ENCODE results near the gene PPFIA2.

The PPFIA2 gene

DNA sequence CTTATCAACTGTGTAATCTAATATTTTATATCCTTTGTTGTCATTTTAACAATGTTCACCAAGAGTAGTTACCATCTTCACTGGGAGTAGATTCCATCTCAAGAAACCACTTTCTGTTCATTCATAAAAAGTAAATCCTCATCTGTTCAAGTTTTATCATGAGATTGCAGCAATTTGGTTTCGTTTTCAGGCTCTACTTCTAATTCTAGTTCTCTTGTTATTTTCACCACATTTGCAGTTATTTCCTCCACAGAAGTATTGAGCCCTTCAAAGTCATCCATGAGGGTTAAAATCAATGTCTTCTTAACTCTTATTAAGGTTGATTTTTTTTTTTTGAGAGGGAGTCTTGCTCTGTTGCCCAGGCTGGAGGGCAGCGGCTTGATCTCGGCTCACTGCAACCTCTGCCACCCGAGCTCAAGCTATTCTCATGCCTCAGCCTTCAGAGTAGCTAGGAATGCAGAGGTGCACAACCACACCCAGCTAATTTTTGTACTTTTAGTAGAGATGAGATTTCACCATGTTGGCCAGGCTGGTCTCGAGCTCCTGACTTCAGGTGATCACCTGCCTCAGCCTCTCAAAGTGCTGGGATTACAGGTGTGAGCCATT lies 404.7 kb downstream of the PPFIA2 start:
- DNase-seq (ENCODE audit: low read depth, low spot score): no peak

DNA sequence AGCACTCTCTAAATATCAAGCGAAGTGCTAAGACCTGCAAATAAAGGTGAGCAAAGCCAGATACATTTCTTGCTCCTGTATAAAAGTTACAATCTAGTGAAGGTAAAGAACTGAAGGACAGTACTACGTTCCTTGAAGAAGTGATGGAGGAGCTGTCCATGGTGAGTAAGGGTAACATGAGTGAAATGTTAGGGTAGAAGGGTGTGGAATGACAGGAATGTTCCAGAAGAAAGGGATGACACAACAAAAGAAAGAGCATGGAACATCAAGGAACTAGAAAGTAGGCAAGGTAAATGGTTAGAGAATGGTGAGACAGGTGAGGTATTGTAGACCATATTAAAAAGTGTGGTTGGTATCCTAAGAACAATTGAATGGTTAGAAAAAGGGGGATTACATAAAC lies 408.8 kb downstream of the PPFIA2 start:
- peak; percentile 4 for DNase-seq (ENCODE audit: low read depth, low spot score)

DNA sequence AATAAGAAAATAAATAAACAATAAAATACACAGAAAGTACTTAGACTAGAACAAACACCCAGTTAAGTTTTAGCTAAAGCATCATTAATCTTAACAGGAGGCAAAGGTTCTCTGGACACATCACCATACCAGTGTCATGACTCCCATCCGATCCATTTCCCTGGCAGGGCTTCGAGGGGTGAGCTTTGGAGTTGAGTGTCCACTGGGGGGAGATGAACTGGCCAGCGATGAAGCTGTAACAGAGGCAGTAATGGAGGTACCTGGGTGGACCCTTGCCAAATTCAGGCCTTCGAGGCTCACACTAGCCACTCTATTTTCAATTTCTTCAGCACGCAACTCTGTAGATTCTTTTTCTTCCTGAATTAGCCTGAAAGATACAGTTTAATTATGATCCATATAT lies 411.7 kb downstream of the PPFIA2 start:
- no peak for DNase-seq (ENCODE audit: low read depth, low spot score)

DNA sequence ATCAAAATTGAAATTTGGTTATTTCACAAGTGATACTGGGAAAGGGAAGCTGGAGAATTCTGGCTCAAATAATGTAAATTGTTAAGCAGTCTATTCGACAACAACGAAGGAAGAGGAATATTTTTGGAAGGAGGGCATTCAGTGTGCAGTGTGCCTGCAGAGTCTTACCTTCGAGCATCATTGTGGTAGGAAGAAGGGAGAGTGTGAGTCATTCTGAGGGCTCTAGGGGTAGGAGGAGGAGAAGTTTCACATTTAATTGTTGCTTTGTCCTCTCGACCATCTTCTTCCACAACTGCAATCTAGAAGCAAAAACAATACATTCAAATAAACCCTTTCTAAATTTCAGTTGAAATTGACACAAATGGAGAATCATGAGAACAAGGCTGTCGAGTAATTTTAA lies 418.2 kb downstream of the PPFIA2 start:
- DNase-seq (ENCODE audit: low read depth, low spot score): no peak

DNA sequence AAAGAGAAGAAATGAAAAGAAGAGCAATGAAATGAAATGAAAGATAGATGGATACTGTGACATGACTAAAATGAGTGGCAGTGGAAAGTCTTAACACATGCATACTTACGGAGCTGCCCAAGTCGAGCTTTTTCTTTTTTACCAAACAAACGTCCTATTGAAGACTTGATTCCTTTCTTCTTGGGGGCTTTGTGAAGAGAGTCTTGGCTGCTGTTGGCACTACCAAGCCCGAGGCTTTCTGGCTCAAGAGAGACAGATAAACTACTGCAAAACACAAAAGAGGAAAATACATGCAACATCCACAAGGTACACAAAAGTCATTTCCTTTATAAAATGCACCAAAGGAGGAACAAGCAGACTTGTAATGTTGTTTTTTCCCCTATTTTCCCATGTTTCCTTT lies 420.1 kb downstream of the PPFIA2 start:
- DNase-seq (ENCODE audit: low read depth, low spot score): no peak

DNA sequence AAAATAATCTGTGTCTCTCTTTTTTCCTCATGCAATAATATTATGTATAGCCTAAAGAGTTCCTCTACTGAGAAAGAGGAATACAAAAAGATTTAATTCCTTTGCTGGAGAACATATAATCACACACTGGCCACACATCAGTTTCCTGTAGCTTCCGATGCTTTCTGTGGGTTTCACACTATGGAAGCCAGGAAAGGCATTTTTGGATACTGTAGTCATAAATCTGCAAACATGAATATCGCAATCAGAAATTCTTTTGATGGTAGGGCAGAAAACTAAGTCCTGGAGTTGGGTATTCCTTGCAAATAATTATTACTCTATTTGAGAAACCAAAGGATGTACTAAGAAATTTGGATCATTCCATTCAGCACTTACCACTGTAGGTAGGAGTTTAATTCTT lies 421.3 kb downstream of the PPFIA2 start:
- no peak for DNase-seq (ENCODE audit: low read depth, low spot score)

DNA sequence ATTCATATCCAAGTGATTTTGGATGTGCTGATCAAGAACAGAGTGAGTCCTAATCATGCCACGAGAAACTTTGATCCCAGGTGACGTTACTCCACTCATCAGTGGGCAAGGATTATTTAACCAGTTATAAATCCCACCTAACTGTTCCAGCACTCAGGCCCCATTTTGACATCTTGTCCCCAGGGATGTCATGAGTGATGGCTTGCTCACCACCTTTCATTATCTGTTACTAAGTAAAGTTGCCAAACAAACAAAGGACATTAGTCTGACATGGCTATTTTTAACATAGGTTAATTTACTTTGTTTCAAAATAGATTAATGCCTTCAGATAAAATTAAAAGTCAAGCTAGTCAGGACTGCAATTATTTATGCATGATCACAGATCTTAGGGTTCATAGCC lies 425.3 kb downstream of the PPFIA2 start:
- DNase-seq (ENCODE audit: low read depth, low spot score): no peak

DNA sequence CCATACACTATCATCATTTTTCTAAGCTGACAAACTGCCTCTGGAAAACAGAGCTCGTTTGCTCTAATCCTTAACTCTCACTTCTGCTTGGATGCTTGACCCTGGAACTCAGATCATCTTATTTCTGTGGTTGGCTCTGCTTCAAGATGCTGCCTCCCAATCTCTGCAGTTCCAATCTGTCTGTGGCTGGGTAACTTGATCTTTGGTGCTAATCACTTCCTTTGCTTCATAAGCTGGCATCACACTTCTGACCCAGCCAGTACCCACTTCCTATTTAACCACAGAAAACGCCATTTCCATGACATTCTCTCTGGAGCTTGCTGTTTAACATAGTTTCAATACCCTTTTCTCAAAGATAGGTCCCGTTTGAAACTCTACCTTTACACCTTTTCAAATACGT lies 427.1 kb downstream of the PPFIA2 start:
- DNase-seq (ENCODE audit: low read depth, low spot score): peak; percentile 34

DNA sequence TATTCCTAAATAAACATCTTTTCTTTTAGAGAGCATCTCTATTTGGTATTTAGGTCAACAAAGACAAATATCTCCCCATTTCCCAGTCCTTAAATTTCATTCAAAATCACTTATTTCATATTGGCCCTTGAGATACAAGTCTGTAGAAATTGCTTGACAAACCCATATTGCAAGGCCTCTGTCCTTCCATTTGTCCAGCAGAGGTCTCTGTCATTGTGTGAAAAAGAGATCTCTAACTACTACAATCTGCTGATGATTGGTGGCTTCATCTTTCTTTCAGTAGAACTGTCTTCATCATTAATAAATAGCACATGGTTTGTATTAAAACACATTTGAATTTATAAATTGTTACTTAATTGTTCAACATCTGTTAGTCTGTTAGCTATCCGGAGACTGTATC lies 428.7 kb downstream of the PPFIA2 start:
- no peak for DNase-seq (ENCODE audit: low read depth, low spot score)

DNA sequence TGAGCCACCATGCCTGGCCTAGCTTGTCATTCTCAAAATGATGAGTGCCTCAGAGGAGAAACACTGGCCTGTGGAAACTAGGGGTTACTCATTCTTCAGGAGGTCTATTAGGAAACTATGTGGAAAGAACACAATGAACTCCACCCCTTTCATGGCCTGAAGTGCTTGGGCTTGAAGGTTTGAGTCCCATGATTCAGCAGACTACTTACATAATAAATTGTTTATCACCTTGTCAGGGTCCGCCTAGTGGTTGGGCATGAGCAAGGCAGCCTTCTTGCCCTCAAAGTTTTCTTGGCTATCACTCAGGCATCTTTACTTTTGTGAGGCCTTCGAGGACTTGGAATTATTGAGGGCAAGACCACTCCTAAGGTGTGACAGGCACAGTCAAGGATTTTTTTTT lies 430.1 kb downstream of the PPFIA2 start:
- DNase-seq (ENCODE audit: low read depth, low spot score): peak; percentile 3

DNA sequence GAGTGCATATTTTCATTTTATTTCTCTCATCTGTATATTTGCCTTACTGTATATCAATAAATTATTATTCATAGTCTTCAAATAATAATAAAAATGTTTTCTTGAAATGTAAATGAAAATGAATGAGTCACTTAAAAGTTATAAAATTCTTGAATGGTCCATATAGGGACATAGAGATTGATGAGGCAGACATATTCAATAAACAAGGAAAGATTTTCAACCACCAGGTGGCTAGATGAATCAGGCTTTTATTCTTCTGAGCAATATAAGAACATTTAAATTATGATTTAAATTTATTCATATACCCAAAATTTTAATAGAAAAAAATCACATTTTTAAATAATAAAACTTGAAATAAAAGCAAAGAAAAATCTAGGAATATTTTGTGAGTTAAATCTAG lies 431.7 kb downstream of the PPFIA2 start:
- no peak for DNase-seq (ENCODE audit: low read depth, low spot score)

DNA sequence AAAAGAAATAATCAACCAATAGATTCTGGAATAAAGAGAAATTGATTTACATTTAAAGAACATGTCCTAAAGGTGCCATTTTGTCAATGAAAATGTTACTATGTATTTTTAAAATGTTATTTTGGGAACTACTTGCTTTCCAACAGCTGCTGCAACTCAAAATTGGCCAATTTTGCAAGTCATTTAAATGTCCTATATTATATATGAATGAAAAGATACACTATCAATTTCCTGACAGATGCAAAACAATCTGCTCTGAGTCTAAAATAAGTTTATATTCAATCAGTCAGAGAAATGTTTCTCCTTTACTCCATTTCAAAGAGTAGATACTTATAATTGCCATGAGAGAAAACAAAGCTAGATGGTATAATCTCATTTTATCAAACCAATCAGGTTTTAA lies 434.1 kb downstream of the PPFIA2 start:
- no peak for DNase-seq (ENCODE audit: low read depth, low spot score)

DNA sequence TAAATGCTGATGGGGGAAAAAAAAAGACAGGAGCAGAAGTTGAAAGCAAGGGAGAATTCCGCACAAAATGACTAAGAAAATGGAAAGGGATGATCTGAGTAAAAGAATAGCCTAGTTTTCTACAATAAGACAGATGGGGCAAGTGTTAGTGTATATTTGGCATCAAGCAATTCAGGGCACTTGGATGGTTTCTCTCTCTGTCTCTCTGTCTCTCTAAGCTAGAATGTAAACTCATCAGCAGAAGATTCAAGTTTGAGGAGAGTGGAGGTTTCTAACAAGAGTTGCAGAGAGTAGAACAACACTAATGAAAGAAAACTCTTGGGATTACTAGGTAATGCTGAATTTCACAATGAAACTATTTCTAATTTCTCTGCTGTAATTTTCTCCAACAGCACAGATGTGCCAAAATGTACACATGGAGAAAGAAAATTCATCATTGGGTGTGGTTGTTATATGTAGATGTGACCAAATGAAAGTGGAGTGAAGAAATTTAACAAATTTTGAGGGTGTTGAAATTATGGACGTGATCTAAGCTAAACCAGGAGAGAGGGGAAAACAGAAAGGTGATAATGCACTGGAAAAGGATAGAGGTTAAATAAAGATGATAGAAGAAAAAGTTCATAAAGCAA lies 444.1 kb downstream of the PPFIA2 start:
- DNase-seq (ENCODE audit: low read depth, low spot score): no peak

DNA sequence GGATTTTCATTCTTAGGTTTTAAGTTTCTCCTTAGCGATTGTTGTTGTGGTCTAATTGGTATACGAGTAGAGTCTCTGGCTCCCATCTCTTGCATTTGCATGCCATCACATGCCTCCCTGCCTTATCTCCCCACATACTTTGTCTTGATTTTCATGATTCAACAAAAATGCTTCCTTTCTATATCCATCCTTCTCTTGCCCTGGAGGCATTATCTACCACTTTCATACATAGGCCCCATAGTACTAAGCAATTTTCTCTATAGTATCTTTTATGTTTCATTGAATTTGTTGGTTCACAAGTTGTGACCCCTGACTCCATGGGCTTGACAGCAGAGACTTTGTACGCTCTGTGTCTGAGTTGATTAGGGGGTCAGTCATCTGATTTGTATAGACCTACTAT lies 455.2 kb downstream of the PPFIA2 start:
- no peak for DNase-seq (ENCODE audit: low read depth, low spot score)

DNA sequence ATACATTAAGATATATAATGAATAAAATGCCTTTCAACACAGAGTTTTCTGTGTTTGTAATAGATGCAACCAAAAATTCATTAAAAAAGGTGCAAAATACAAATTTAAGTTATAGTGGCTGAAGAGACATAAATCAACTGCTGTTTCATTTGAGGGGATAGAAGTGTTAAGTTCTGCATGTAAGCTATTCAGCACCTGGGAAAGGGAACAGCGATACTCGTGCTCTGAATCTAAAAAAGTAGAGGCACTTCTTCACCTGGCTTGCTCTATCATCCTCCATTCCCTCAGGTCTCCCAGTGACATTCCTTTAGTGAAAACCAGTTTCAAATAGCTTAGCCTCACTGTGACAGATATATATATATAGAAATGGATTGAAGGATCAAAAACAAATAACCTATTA lies 458.7 kb downstream of the PPFIA2 start:
- peak; percentile 9 for DNase-seq (ENCODE audit: low read depth, low spot score)

DNA sequence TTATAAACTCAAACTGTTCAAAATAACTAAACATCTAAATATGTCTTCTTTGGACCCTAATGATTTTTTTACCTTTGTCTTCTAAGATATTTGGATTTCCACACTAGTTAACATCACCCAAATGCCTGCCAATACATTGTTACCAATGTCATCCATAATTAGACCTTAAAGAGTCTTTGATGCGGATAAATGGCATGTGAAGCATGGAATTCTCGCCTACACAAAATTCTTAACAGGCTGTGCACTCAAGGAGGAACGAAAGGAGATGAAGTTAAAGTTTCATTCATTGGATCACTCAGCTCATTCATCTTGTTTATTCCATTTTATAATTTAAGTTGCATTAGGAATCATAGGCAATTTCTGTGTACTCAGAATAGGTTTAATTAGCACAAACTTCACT lies 461.5 kb downstream of the PPFIA2 start:
- peak; percentile 69 for DNase-seq (ENCODE audit: low read depth, low spot score)

DNA sequence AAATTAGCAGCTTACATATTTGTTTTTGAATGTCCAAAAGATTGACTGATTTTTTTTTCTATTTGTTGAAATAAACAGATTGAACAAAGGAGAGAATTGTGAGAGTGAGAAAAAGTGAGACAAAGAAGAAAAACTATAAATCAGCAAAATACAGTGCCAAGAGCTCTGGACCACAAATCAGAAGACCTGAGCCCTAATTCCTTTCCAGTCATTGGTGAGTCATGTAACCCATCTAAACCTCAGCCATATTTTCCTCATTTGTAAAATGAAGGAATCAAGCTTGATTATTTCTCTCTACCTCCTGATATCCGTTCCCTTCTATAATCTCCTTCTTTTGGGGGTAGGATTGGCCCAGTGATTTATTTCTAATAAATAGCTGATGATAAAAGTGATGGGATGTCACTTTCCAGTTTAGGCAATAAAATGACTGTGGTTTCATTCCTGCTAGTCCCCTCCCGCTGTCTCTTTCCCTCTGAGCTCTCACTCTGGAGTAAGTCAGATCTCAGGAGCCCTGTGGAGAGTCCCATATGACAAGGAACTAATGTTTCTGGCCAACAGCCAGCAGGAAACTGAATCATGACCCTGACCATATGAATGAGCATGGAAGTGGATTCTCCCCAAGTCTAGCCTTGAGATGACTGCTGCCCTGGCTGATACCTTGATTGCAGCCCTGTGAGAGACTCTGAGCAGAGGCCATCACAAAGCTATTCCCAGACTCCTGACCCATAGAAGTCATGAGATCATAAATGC lies 462.4 kb downstream of the PPFIA2 start:
- peak; percentile 77 for DNase-seq (ENCODE audit: low read depth, low spot score)

DNA sequence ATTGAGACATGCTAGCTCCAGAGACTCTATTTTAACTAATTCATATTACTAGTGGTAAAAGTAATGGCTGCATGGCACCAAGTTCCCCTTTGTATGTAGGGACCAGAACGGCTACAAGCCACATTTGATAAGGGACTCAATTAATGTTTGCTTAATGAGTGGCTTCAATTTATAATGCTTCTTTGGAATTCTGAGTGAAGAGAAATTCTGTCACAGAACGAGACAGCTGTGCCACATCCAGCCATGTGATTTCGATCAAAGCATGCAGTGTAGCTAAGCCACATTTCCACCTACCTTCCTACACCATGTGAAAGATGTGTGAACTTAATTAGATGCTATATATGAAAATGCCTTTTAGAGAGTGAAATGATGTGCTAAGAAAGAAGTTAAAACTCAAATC lies 463.9 kb downstream of the PPFIA2 start:
- no peak for DNase-seq (ENCODE audit: low read depth, low spot score)

DNA sequence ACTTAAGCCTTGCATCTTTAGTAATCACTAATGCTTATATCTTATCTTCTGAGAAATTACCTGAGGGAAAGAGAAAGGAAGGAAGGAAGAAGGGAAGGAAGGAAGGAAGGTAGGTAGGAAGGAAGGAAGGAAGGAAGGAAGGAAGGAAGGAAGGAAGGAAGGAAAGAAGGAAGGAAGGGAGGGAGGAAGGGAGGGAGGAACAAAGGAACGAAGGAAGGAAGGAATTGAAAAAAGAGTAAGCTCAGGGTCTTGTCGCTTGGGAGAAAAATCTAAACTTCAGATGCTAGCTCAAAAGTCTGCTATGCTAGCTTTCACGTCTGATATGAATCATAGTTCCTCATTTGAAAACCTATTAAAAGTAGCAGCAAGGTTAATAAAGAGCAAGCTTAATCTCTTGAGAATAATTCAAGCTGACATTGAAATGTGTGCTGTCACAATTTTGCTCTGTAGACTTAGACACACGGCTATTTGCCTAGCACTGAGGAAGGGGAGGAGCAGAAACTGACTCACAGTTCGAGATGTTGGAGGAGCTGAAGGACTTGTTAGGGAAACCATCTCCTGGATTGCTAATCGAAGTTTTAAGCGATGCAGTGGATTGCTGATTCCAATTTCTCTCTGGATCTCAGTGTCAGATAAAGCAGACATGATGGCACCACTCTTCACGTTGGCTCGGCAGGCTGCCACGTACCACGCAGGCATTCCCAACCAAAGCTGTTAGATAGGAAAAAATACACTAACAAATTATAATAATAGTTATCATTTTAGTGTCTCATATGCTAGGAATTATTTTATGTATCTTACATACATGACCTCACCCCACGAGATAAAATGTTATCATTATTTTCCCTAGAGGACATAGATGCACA lies 464.6 kb downstream of the PPFIA2 start:
- no peak for DNase-seq (ENCODE audit: low read depth, low spot score)

DNA sequence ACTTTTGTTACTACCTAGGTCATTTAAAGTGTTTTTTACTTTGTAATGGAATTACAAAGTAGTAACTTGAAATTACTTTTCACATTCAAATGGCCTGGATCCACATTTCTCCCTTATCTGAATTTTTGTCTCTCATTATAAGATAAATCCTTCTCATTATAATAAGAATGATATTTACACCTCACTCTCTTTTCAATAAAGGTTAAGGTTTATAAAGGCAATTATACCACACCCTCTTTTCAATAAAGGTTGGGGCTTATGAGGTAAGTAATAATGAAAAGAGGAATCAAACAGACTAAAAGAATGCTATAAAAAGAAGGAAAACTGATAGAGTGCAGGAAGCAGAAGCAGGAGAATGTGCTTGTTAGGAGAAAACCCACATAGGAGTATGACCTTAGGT lies 470.5 kb downstream of the PPFIA2 start:
- no peak for DNase-seq (ENCODE audit: low read depth, low spot score)

DNA sequence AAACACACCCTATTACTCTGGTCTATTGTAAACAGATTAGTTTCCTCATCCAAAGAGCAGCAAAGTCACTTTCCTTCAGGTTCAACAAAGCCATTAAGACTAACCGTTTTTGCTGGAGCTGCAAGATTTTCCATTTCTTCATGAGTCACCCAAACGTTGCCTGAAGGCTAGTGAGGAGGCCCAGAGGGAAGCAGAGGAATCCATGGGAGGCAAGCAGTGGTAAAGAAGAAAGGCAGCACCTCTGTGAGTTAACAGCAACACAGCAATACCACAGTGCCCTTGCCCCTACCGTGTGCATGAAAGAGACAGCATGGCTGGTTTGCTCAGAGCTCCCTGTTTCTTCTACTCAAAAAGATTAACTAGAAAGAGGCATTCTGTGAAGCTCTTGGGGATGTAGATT lies 475.0 kb downstream of the PPFIA2 start:
- DNase-seq (ENCODE audit: low read depth, low spot score): peak; percentile 15

Measured in astrocyte of the hippocampus (primary cell).